Endothelial cell of umbilical vein (primary cell): ENCODE data around the gene ITGA3. TPM values are rescaled to one million over a fixed set of nuclear protein-coding genes. Genes with fewer than 3 reads are reported as not detected.

Experiments used
- BruUV-seq: library from RNA; stranded (reverse); fragments of 400-500 nt; replicated peaks from 2 replicates; lab custom pipeline; 2021; lab: Mats Ljungman, UMichigan
- CTCF ChIA-PET: fragments of 300-600, 350-600 bp; sonication (Branson Sonifier 250); formaldehyde crosslinking; loops from one replicate; lab custom pipeline; 2021; ENCODE audit warnings: antibody characterized with exemption, inconsistent platforms; lab: Charles Lee
- POLR2A ChIA-PET: fragments of 300-600, 350-600 bp; sonication (Branson Sonifier 250); formaldehyde crosslinking; loops from one replicate; lab custom pipeline; 2021; ENCODE audit warnings: antibody characterized with exemption, inconsistent platforms; lab: Charles Lee
- DNase-seq: peaks from one replicate; pipeline ENCODE4 v3.0.0-alpha.2; 2011; ENCODE audit warnings: low read depth, low spot score
- FAIRE-seq: peaks from 2 replicates; lab custom pipeline; 2011; peaks lifted over from hg19 to GRCh38; lab: Jason Lieb, UNC
- H2AFZ ChIP-seq: 2 replicates; pipeline ENCODE4 v1.6.0; 2012; ENCODE audit warnings: low read depth, low read length, control low read depth, inconsistent platforms
- H3K27ac ChIP-seq: 2 replicates; pipeline ENCODE4 v1.5.1; 2011; ENCODE audit warnings: low read depth, mild to moderate bottlenecking, control low read depth, low read length, moderate library complexity; ENCODE audit not compliant: insufficient read depth
- H3K27me3 ChIP-seq, 2 experiments: 2 replicates each; pipeline versions ENCODE4 v1.6.0 to v1.6.1; 2011; ENCODE audit warnings: low read length in 2 of 2, mixed read lengths in 1 of 2; ENCODE audit not compliant: control insufficient read depth in 2 of 2, insufficient read depth in 2 of 2
- H3K36me3 ChIP-seq, 2 experiments: 2 replicates in 1 of 2; 3 replicates in 1 of 2; pipeline ENCODE4 v1.5.1; 2011; ENCODE audit warnings: low read length in 2 of 2, mild to moderate bottlenecking in 1 of 2, moderate library complexity in 1 of 2; ENCODE audit not compliant: control insufficient read depth in 2 of 2, insufficient read depth in 2 of 2; ENCODE audit errors: extremely low read depth in 1 of 2
- H3K4me1 ChIP-seq: 3 replicates; pipeline ENCODE4 v1.5.1; 2011; ENCODE audit warnings: mild to moderate bottlenecking, low read length; ENCODE audit not compliant: control insufficient read depth, insufficient read depth; ENCODE audit errors: extremely low read depth
- H3K4me2 ChIP-seq: 2 replicates; pipeline ENCODE4 v1.6.1; 2011; ENCODE audit warnings: low read length, control low read depth, mixed read lengths; ENCODE audit not compliant: insufficient read depth
- H3K4me3 ChIP-seq, 3 experiments: fragments of 200-600 bp in 1 of 3; sonication (generic), shearing (Covaris generic) in 1 of 3; replicated peaks in 1 of 3; 2 replicates each; pipeline ENCODE4 v1.5.1; 2011 to 2016; ENCODE audit warnings: control low read depth in 3 of 3, low read length in 3 of 3, mild to moderate bottlenecking in 2 of 3, inconsistent platforms in 1 of 3, low read depth in 1 of 3, moderate library complexity in 1 of 3; ENCODE audit not compliant: insufficient read depth in 1 of 3
- H3K79me2 ChIP-seq: 2 replicates; pipeline ENCODE4 v1.6.0; 2012; ENCODE audit warnings: low read length, inconsistent platforms; ENCODE audit not compliant: control insufficient read depth, insufficient read depth
- H3K9ac ChIP-seq: replicated peaks from 2 replicates; pipeline ENCODE3; 2011; ENCODE audit warnings: low read length, control low read depth; ENCODE audit not compliant: insufficient read depth; ENCODE audit errors: extremely low read depth
- H3K9me1 ChIP-seq: replicated peaks from 3 replicates; pipeline ENCODE4 v1.6.0; 2011; ENCODE audit warnings: mild to moderate bottlenecking, low read length; ENCODE audit not compliant: control insufficient read depth, insufficient read depth; ENCODE audit errors: extremely low read depth
- H3K9me3 ChIP-seq: replicated peaks from 2 replicates; pipeline ENCODE4 v1.5.1; 2012; ENCODE audit warnings: low read length, inconsistent platforms; ENCODE audit not compliant: control insufficient read depth, insufficient read depth
- H4K20me1 ChIP-seq: replicated peaks from 2 replicates; pipeline ENCODE3; 2011; ENCODE audit warnings: mild to moderate bottlenecking, low read length; ENCODE audit not compliant: control insufficient read depth, insufficient read depth; ENCODE audit errors: extremely low read depth
- EZH2 ChIP-seq: IDR thresholded peaks from 2 replicates; pipeline ENCODE4 v1.6.1; 2012; ENCODE audit warnings: borderline replicate concordance, low read depth, mild to moderate bottlenecking, moderate library complexity, low read length, inconsistent platforms; ENCODE audit not compliant: severe bottlenecking
- FOS ChIP-seq: IDR thresholded peaks from 2 replicates; pipeline ENCODE4 v1.6.1; 2011; ENCODE audit warnings: mild to moderate bottlenecking, low read length, moderate library complexity, borderline replicate concordance; ENCODE audit not compliant: insufficient read depth
- GATA2 ChIP-seq: IDR thresholded peaks from 2 replicates; pipeline ENCODE4 v1.7.0; 2011; ENCODE audit warnings: low read depth, mild to moderate bottlenecking, moderate library complexity, mixed read lengths, low read length; ENCODE audit not compliant: insufficient read length, insufficient read depth
- JUN ChIP-seq: IDR thresholded peaks from 2 replicates; pipeline ENCODE4 v1.6.1; 2011; ENCODE audit warnings: borderline replicate concordance, low read depth; ENCODE audit not compliant: insufficient read length, insufficient read depth
- MAX ChIP-seq: IDR thresholded peaks from 2 replicates; pipeline ENCODE4 v1.6.1; 2011; ENCODE audit not compliant: insufficient read depth, insufficient read length
- MYC ChIP-seq: IDR thresholded peaks from one replicate; pipeline ENCODE4 v1.6.1; 2011; ENCODE audit warnings: mild to moderate bottlenecking, low read depth, low read length
- POLR2A ChIP-seq: IDR thresholded peaks from 2 replicates; pipeline ENCODE4 v1.6.1; 2012; ENCODE audit warnings: low read depth, mild to moderate bottlenecking, control low read depth, low read length
- POLR2AphosphoS5 ChIP-seq: IDR thresholded peaks from 2 replicates; pipeline ENCODE4 v1.6.1; 2012; ENCODE audit warnings: low read depth, mild to moderate bottlenecking, control low read depth, low read length, moderate library complexity; ENCODE audit not compliant: insufficient read depth
- dilution Hi-C: fragments of 300-500 bp; cut with MboI; formaldehyde crosslinking; loops from one replicate; pipeline ENCODE4 v1.15.0; 2019; ENCODE audit warnings: low sequenced_read_pairs; ENCODE audit not compliant: extremely low pct_ligation_motif_present
- intact Hi-C: fragments of 100-400 bp; cut with micrococcal nuclease; formaldehyde crosslinking; loops from one replicate; pipeline ENCODE4 v1.10.0; 2022
- polyA plus RNA-seq, 4 experiments: library from polyadenylated mRNA; depleted of rRNA in 3 of 4; stranded (reverse) in 3 of 4; unstranded in 1 of 4; fragments of >200 nt; gene quantifications; 2 replicates each; pipeline versions ENCODE4 v1.2.1 to v1.2.3, GENCODE V29; 2011 to 2012; ENCODE audit warnings: missing spikeins in 1 of 4
- total RNA-seq: library from RNA; stranded (reverse); gene quantifications from 2 replicates; pipeline ENCODE4 v1.2.3, GENCODE V29; 2021
- TF ChIP-seq, protein P1 (sequence below), 2 donors: IDR thresholded peaks; 1 replicate in 1 of 2; 2 replicates in 1 of 2; pipeline ENCODE4 v1.5.1; 2011; ENCODE audit warnings: low read length in 2 of 2, mild to moderate bottlenecking in 2 of 2, moderate library complexity in 2 of 2, control low read depth in 1 of 2, inconsistent platforms in 1 of 2, low read depth in 1 of 2; ENCODE audit not compliant: insufficient read depth in 1 of 2; ENCODE audit errors: extremely low read depth in 1 of 2

Gene ITGA3
- total and polyA plus RNA-seq, 2 donors (not counting 3 experiments of a cell fraction or from before 2014, with no cell fraction given): 92.7 to 112 TPM

- POLR2A ChIA-PET: no interaction called here
- Histone ChIP-seq H3K79me2 (peaks cover 11% of the 10 kb centered on the region), H3K9me3 (no peaks in the 10 kb centered on the region), H3K4me1 (peaks cover 62% of the 10 kb centered on the region), H3K27me3 (no peaks in the 10 kb centered on the region), H3K9ac (peak overlapping the region; percentile 53), H3K27ac (peak overlapping the region; percentile 25), H4K20me1 (no peaks in the 10 kb centered on the region), H3K9me1 (no peaks in the 10 kb centered on the region), H3K4me2 (peak overlapping the region; percentile 84), H3K4me3 (peak overlapping the region; percentile 65 to 77 (median 77)), H3K36me3 (no peaks in the 10 kb centered on the region), H2AFZ (peak overlapping the region; percentile 92)
- intact Hi-C loops: loop anchor here (1.0 kb wide), 3 partner anchors 8 to 32 kb away; no protein-coding TSS in a partner anchor
- CTCF ChIA-PET: interaction anchor here (1.0 to 8.2 kb wide), 5 partner anchors 24 to 38 kb away, joined by 3 to 146 read pairs (median 6); partner anchors contain the start of gene PDK2
- FAIRE-seq (peak; percentile 35), DNase-seq (peak; percentile 17)
- dilution Hi-C loops: no loop called here
- BruUV-seq: TSS peak; percentile 75
- no peak for TF ChIP-seq JUN
- no peak for TF ChIP-seq GATA2
- no peak for TF ChIP-seq MYC
- TF ChIP-seq, protein P1, sequence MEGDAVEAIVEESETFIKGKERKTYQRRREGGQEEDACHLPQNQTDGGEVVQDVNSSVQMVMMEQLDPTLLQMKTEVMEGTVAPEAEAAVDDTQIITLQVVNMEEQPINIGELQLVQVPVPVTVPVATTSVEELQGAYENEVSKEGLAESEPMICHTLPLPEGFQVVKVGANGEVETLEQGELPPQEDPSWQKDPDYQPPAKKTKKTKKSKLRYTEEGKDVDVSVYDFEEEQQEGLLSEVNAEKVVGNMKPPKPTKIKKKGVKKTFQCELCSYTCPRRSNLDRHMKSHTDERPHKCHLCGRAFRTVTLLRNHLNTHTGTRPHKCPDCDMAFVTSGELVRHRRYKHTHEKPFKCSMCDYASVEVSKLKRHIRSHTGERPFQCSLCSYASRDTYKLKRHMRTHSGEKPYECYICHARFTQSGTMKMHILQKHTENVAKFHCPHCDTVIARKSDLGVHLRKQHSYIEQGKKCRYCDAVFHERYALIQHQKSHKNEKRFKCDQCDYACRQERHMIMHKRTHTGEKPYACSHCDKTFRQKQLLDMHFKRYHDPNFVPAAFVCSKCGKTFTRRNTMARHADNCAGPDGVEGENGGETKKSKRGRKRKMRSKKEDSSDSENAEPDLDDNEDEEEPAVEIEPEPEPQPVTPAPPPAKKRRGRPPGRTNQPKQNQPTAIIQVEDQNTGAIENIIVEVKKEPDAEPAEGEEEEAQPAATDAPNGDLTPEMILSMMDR (IDR thresholded peaks at IDR 0.05; ENCODE audit: extremely low read depth in 1 of 2, insufficient read depth in 1 of 2, low read depth in 1 of 2, low read length in 2 of 2): no peak
- no peak for TF ChIP-seq FOS
- TF ChIP-seq MAX: no peak
- TF ChIP-seq POLR2AphosphoS5: no peak
- no peak for TF ChIP-seq POLR2A
- no peak for TF ChIP-seq EZH2
Observed at GRCh38 chr17:50055055-50055425, 870 bp upstream of the ITGA3 start.
